Activated CD8-positive, alpha-beta T cell treated with anti-CD3 and anti-CD28 coated beads, Interleukin-2, amount 10 ng/mL, durations not matched to agents 7 days and 5 days (primary cell): ENCODE measurements around the gene VEPH1. TPM values are rescaled to one million over a fixed set of nuclear protein-coding genes. Genes with fewer than 3 reads are reported as not detected.

Source experiments
- total RNA-seq, 2 experiments: library from RNA; stranded (reverse); gene quantifications; one replicate each; pipeline ENCODE4 v1.2.3, GENCODE V29; 2021

Gene VEPH1
- total RNA-seq, 2 experiments from 2014 or later: not detected

Other genes with a start within 250 kb of the VEPH1 start
- gene PTX3, start 66.6 kb downstream of the VEPH1 start, total RNA-seq: not detected